GM23338 (cell line): ENCODE measurements around the gene EPHB1.

ENCODE experiments used
- CREB1 ChIP-seq: fragments of 250-450 bp; sonication (Bioruptor Pico); IDR thresholded peaks from 2 replicates; pipeline ENCODE4 v1.5.0; 2020; ENCODE audit warnings: low read depth, mild to moderate bottlenecking, moderate library complexity
- EZH2 ChIP-seq: fragments of 200-600 bp; sonication (generic); IDR thresholded peaks from one replicate; pipeline ENCODE4 v1.8.0; 2017; ENCODE audit warnings: antibody characterized with exemption, mild to moderate bottlenecking, low read depth; ENCODE audit not compliant: unreplicated experiment
- EZH2phosphoT487 ChIP-seq: fragments of 200-600 bp; sonication (generic); IDR thresholded peaks from one replicate; pipeline ENCODE4 v1.8.1; 2018; ENCODE audit warnings: antibody characterized with exemption; ENCODE audit not compliant: unreplicated experiment
- JUNB ChIP-seq: IDR thresholded peaks from one replicate; pipeline ENCODE4 v1.6.1; 2016; ENCODE audit warnings: antibody characterized with exemption; ENCODE audit not compliant: unreplicated experiment
- NANOG ChIP-seq: IDR thresholded peaks from 2 replicates; pipeline ENCODE4 v1.6.1; 2016; ENCODE audit warnings: antibody characterized with exemption, borderline replicate concordance
- POLR2AphosphoS5 ChIP-seq: IDR thresholded peaks from 2 replicates; pipeline ENCODE4 v1.6.1; 2016; ENCODE audit warnings: antibody characterized with exemption, low read depth
- STAT1 ChIP-seq: IDR thresholded peaks from one replicate; pipeline ENCODE4 v1.6.1; 2016; ENCODE audit warnings: antibody characterized with exemption; ENCODE audit not compliant: unreplicated experiment
- ZNF114 ChIP-seq: fragments of 250-450 bp; sonication (Bioruptor Pico); IDR thresholded peaks from 2 replicates; pipeline ENCODE4 v1.5.0; 2020; ENCODE audit warnings: mild to moderate bottlenecking, moderate library complexity
- ZNF331 ChIP-seq: fragments of 250-450 bp; sonication (Bioruptor Pico); IDR thresholded peaks from 2 replicates; pipeline ENCODE4 v1.5.0; 2020; ENCODE audit warnings: low read depth, mild to moderate bottlenecking, moderate library complexity
- TF ChIP-seq, protein P1 (sequence below), 2 experiments: fragments of 200-600 bp in 1 of 2; sonication (generic) in 1 of 2; conservative IDR thresholded peaks; 2 replicates each; pipeline versions ENCODE4 v1.5.1 to v1.6.1; 2016 to 2017; ENCODE audit warnings: antibody characterized with exemption in 2 of 2, low read depth in 2 of 2, mild to moderate bottlenecking in 2 of 2, moderate library complexity in 1 of 2
- TF ChIP-seq, protein P2 (sequence below): IDR thresholded peaks from one replicate; pipeline ENCODE4 v1.6.1; 2018; ENCODE audit warnings: antibody characterized with exemption; ENCODE audit not compliant: unreplicated experiment
- TF ChIP-seq, protein P3 (sequence below): IDR thresholded peaks from 2 replicates; pipeline ENCODE4 v1.6.1; 2016; ENCODE audit warnings: antibody characterized with exemption

DNA sequence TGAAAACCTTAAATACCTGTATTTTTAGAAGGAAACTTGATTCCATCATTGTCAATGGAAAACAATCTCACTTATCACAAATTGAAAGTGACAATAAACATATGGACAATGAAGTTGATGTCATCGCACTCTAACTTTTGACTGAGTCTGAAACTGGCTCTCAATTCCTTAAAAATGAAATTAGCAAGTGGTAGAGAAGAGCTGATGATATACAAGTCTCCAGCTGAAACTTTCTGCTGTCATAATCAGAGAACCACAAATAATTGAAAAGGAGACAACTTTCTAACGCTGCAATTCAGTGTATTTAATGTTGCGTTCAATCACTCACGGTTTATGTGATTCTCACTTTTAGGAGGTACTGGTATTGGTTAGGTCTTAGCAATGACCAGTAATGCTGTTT is 37.5 kb downstream of the EPHB1 start:
- TF ChIP-seq EZH2phosphoT487, result no peak
- TF ChIP-seq, protein P1, sequence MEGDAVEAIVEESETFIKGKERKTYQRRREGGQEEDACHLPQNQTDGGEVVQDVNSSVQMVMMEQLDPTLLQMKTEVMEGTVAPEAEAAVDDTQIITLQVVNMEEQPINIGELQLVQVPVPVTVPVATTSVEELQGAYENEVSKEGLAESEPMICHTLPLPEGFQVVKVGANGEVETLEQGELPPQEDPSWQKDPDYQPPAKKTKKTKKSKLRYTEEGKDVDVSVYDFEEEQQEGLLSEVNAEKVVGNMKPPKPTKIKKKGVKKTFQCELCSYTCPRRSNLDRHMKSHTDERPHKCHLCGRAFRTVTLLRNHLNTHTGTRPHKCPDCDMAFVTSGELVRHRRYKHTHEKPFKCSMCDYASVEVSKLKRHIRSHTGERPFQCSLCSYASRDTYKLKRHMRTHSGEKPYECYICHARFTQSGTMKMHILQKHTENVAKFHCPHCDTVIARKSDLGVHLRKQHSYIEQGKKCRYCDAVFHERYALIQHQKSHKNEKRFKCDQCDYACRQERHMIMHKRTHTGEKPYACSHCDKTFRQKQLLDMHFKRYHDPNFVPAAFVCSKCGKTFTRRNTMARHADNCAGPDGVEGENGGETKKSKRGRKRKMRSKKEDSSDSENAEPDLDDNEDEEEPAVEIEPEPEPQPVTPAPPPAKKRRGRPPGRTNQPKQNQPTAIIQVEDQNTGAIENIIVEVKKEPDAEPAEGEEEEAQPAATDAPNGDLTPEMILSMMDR (conservative IDR thresholded peaks at IDR 0.05; ENCODE audit: low read depth in 2 of 2), result no peak
- no peak for TF ChIP-seq POLR2AphosphoS5
- no peak for TF ChIP-seq JUNB
- TF ChIP-seq EZH2, result no peak
- TF ChIP-seq, protein P2, sequence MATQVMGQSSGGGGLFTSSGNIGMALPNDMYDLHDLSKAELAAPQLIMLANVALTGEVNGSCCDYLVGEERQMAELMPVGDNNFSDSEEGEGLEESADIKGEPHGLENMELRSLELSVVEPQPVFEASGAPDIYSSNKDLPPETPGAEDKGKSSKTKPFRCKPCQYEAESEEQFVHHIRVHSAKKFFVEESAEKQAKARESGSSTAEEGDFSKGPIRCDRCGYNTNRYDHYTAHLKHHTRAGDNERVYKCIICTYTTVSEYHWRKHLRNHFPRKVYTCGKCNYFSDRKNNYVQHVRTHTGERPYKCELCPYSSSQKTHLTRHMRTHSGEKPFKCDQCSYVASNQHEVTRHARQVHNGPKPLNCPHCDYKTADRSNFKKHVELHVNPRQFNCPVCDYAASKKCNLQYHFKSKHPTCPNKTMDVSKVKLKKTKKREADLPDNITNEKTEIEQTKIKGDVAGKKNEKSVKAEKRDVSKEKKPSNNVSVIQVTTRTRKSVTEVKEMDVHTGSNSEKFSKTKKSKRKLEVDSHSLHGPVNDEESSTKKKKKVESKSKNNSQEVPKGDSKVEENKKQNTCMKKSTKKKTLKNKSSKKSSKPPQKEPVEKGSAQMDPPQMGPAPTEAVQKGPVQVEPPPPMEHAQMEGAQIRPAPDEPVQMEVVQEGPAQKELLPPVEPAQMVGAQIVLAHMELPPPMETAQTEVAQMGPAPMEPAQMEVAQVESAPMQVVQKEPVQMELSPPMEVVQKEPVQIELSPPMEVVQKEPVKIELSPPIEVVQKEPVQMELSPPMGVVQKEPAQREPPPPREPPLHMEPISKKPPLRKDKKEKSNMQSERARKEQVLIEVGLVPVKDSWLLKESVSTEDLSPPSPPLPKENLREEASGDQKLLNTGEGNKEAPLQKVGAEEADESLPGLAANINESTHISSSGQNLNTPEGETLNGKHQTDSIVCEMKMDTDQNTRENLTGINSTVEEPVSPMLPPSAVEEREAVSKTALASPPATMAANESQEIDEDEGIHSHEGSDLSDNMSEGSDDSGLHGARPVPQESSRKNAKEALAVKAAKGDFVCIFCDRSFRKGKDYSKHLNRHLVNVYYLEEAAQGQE, result no peak
- no peak for TF ChIP-seq CREB1 (CRISPR knock-in tag)
- TF ChIP-seq STAT1, result no peak
- TF ChIP-seq, protein P3, sequence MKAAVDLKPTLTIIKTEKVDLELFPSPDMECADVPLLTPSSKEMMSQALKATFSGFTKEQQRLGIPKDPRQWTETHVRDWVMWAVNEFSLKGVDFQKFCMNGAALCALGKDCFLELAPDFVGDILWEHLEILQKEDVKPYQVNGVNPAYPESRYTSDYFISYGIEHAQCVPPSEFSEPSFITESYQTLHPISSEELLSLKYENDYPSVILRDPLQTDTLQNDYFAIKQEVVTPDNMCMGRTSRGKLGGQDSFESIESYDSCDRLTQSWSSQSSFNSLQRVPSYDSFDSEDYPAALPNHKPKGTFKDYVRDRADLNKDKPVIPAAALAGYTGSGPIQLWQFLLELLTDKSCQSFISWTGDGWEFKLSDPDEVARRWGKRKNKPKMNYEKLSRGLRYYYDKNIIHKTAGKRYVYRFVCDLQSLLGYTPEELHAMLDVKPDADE, result no peak
- TF ChIP-seq NANOG, result no peak
- no peak for TF ChIP-seq ZNF331 (CRISPR knock-in tag)
- no peak for TF ChIP-seq ZNF114 (CRISPR knock-in tag)
